ENCODE data around the gene C4orf51.

GRCh38 chr4:145681518-145681917, 1.6 kb downstream of the C4orf51 start:
- TF ChIP-seq MAF1 (CRISPR knock-in tag; IDR thresholded peaks at IDR 0.05; ENCODE audit: borderline replicate concordance) (no peak), HNRNPK (IDR thresholded peaks at IDR 0.05; ENCODE audit: low read depth, low read length, poor library complexity, severe bottlenecking) (no peak), PREB (CRISPR knock-in tag; IDR thresholded peaks at IDR 0.05) (no peak)

All from HepG2 (cell line).